Breast epithelium (tissue), 3 donors: ENCODE measurements around the gene NXF2.

ENCODE experiments used
- CTCF ChIP-seq, 3 donors: fragments of 450-650 bp; IDR thresholded peaks; one replicate each; pipeline ENCODE4 v1.5.1; 2016 to 2017; ENCODE audit warnings: antibody characterized with exemption in 3 of 3, mild to moderate bottlenecking in 3 of 3, moderate library complexity in 3 of 3
- POLR2A ChIP-seq: fragments of 450-650 bp; IDR thresholded peaks from one replicate; pipeline ENCODE4 v1.6.1; 2016; ENCODE audit warnings: antibody characterized with exemption, mild to moderate bottlenecking, moderate library complexity

GRCh38 chrX:102345916-102346315 is 98.9 kb downstream of the NXF2 start:
- TF ChIP-seq POLR2A (no peak), CTCF (IDR thresholded peaks at IDR 0.05) (peak; percentile 11 to 57 (median 41))
